SK-N-SH (cell line): Measurements from ENCODE around the gene NRTN. TPM values are rescaled to one million over a fixed set of nuclear protein-coding genes. Genes with fewer than 3 reads are reported as not detected.

Experiments
- CTCF ChIA-PET: fragments of 300-600, 350-600 bp; formaldehyde crosslinking; extraction: SDS; loops from one replicate; lab custom pipeline; 2021; lab: Yijun Ruan, JAX
- POLR2A ChIA-PET: fragments of 350-600 bp; sonication (Branson Sonifier 250); formaldehyde crosslinking; extraction: SDS; loops from one replicate; lab custom pipeline; 2020; ENCODE audit warnings: antibody characterized with exemption, inconsistent platforms; lab: Yijun Ruan, JAX
- DNase-seq: peaks from one replicate; pipeline ENCODE4 v3.0.0; 2012
- H2AFZ ChIP-seq: fragments of 200-600 bp; sonication (generic); 2 replicates; pipeline ENCODE4 v1.8.1; 2016; ENCODE audit warnings: antibody characterized with exemption, mild to moderate bottlenecking, low read depth
- H3F3A ChIP-seq: fragments of 200-600 bp; sonication (generic); replicated peaks from 2 replicates; pipeline ENCODE3; 2016; ENCODE audit warnings: antibody characterized with exemption, mild to moderate bottlenecking; ENCODE audit not compliant: insufficient read depth
- H3K27ac ChIP-seq, 2 experiments: fragments of 200-500 bp in 1 of 2; fragments of 200-600 bp in 1 of 2; sonication (Bioruptor generic) in 1 of 2; sonication (generic), shearing (Covaris generic) in 1 of 2; 2 replicates each; pipeline versions ENCODE4 v1.5.1 to v1.6.1; 2014 to 2016; ENCODE audit warnings: low read depth in 2 of 2, inconsistent platforms in 1 of 2, low read length in 1 of 2, mild to moderate bottlenecking in 1 of 2, mixed read lengths in 1 of 2
- H3K27me3 ChIP-seq: fragments of 200-600 bp; sonication (generic), shearing (Covaris generic); 2 replicates; pipeline ENCODE4 v1.6.1; 2016; ENCODE audit warnings: mixed run types; ENCODE audit not compliant: insufficient read depth
- H3K36me3 ChIP-seq, 2 experiments: fragments of 200-500 bp in 1 of 2; fragments of 200-600 bp in 1 of 2; sonication (Bioruptor generic) in 1 of 2; sonication (generic) in 1 of 2; replicated peaks in 1 of 2; 2 replicates each; pipeline versions ENCODE3 to v1.5.1; 2014 to 2016; ENCODE audit warnings: low read length in 1 of 2, mild to moderate bottlenecking in 1 of 2; ENCODE audit not compliant: insufficient read depth in 2 of 2, control insufficient read depth in 1 of 2
- H3K4me1 ChIP-seq, 2 experiments: fragments of 200-500 bp in 1 of 2; fragments of 200-600 bp in 1 of 2; sonication (Bioruptor generic) in 1 of 2; sonication (generic), shearing (Covaris generic) in 1 of 2; 2 replicates each; pipeline versions ENCODE4 v1.5.1 to v1.6.1; 2014 to 2016; ENCODE audit warnings: low read depth in 1 of 2, low read length in 1 of 2, mixed run types in 1 of 2; ENCODE audit not compliant: insufficient read depth in 2 of 2, control insufficient read depth in 1 of 2
- H3K4me2 ChIP-seq: fragments of 200-600 bp; sonication (generic), shearing (Covaris generic); 2 replicates; pipeline ENCODE4 v1.6.1; 2017; ENCODE audit warnings: mixed run types
- H3K4me3 ChIP-seq, 2 experiments: fragments of 200-500 bp in 1 of 2; fragments of 200-600 bp in 1 of 2; sonication (Bioruptor generic) in 1 of 2; sonication (generic), shearing (Covaris generic) in 1 of 2; 2 replicates each; pipeline versions ENCODE4 v1.5.1 to v1.8.1; 2014 to 2016; ENCODE audit warnings: low read depth in 2 of 2, inconsistent platforms in 1 of 2, low read length in 1 of 2, mild to moderate bottlenecking in 1 of 2, mixed read lengths in 1 of 2, moderate library complexity in 1 of 2
- H3K79me2 ChIP-seq: fragments of 200-600 bp; sonication (generic); 2 replicates; pipeline ENCODE4 v1.8.1; 2017; ENCODE audit warnings: mild to moderate bottlenecking; ENCODE audit not compliant: insufficient read depth
- H3K9ac ChIP-seq: fragments of 200-600 bp; sonication (generic); 2 replicates; pipeline ENCODE4 v1.6.1; 2017; ENCODE audit warnings: mixed run types
- H3K9me2 ChIP-seq: fragments of 200-600 bp; sonication (generic); 2 replicates; pipeline ENCODE4 v1.6.1; 2017; ENCODE audit warnings: mixed run types
- H3K9me3 ChIP-seq: fragments of 200-600 bp; sonication (generic); 2 replicates; pipeline ENCODE4 v1.6.1; 2017; ENCODE audit warnings: mixed run types, mild to moderate bottlenecking, moderate library complexity
- H4K20me1 ChIP-seq: fragments of 200-600 bp; sonication (generic); 2 replicates; pipeline ENCODE4 v1.6.1; 2017; ENCODE audit warnings: mild to moderate bottlenecking, mixed run types; ENCODE audit not compliant: insufficient read depth
- CHD2 ChIP-seq: fragments of 150-350 bp; IDR thresholded peaks from 2 replicates; pipeline ENCODE4 v1.6.1; 2018; ENCODE audit warnings: low read length; ENCODE audit not compliant: partially characterized antibody
- EP300 ChIP-seq, 2 experiments: IDR thresholded peaks; 2 replicates each; pipeline versions ENCODE4 v1.4.0 to v1.6.1; 2012; ENCODE audit warnings: borderline replicate concordance in 1 of 2, low read depth in 1 of 2, low read length in 1 of 2
- GATA2 ChIP-seq: sonication (generic); formaldehyde crosslinking; IDR thresholded peaks from 2 replicates; pipeline ENCODE4 v1.5.0; 2020; ENCODE audit warnings: mild to moderate bottlenecking, missing genetic modification reagents
- JUND ChIP-seq: IDR thresholded peaks from 2 replicates; pipeline ENCODE4 v1.4.0; 2012
- POLR2AphosphoS5 ChIP-seq: IDR thresholded peaks from 2 replicates; pipeline ENCODE4 v1.6.1; 2012; ENCODE audit warnings: low read depth, low read length
- RCOR1 ChIP-seq: fragments of 150-350 bp; IDR thresholded peaks from 2 replicates; pipeline ENCODE4 v1.6.1; 2017; ENCODE audit warnings: antibody characterized with exemption, low read length
- REST ChIP-seq: IDR thresholded peaks from 2 replicates; pipeline ENCODE4 v1.6.1; 2012; ENCODE audit warnings: mild to moderate bottlenecking, low read depth, low read length, moderate library complexity
- TEAD4 ChIP-seq: IDR thresholded peaks from 2 replicates; pipeline ENCODE4 v1.4.0; 2012; ENCODE audit warnings: mild to moderate bottlenecking, borderline replicate concordance; ENCODE audit not compliant: insufficient read depth
- USF1 ChIP-seq: IDR thresholded peaks from 2 replicates; pipeline ENCODE4 v1.4.0; 2012; ENCODE audit warnings: low read depth, borderline replicate concordance
- YY1 ChIP-seq: IDR thresholded peaks from 2 replicates; pipeline ENCODE4 v1.4.0; 2012; ENCODE audit warnings: low read depth, mild to moderate bottlenecking
- WGBS: methylation state at CpG from one replicate; pipeline ENCODE4 v1.1.6; 2017; ENCODE audit warnings: low lambda C conversion rate; 5-methylcytosine and 5-hydroxymethylcytosine counted together
- polyA plus RNA-seq, 3 experiments: library from polyadenylated mRNA; depleted of rRNA; stranded (reverse); fragments of >200 nt; gene quantifications; 2 replicates each; pipeline ENCODE4 v1.2.3, GENCODE V29; 2012

NRTN gene
- polyA plus RNA-seq, 1 of the 3 experiments (the other 2 are of a cell fraction) = 0.99 TPM

GRCh38 chr19:5814123-5814851, 9.4 kb downstream of the NRTN start:
- TF ChIP-seq YY1 = no peak
- TF ChIP-seq POLR2AphosphoS5 = no peak
- TF ChIP-seq GATA2 (CRISPR knock-in tag) = no peak
- H3K4me2 ChIP-seq = no peak overlapping the region
- 51% methylated on average over 5 of the region's 9 CpGs for WGBS

DNA sequence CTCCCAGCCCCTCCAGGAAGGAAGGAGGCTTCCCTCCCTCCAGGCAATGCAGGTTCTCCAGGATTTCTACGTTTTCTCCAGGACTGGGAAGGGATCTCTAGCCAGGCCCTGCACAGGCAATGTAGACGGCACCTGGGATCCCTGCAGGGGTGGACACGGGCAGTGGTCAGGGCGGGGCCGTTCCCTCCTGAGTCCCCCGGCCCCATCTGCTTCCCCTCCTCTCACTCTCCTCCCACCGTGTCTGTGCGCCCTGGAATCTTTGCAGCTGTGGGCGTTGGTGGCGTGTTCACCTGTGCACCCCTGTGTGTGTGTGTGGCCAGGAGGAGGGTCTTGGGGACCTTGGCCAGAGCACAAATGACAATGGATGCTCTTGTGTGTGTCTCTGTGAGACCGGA, 10.0 kb downstream of the NRTN start:
- H4K20me1 ChIP-seq = no peaks in the 10 kb centered on the region
- H3K36me3 ChIP-seq = no peaks in the 10 kb centered on the region
- ChIA-PET CTCF (interaction anchor here (1.6 to 4.3 kb wide), 3 partner anchors 9 to 172 kb away, joined by 4 to 38 read pairs (median 9); partner anchors contain the start of gene NRTN), POLR2A (interaction anchor here (1.0 to 1.5 kb wide), 2 partner anchors 13 to 14 kb away, joined by 3 to 5 read pairs; no protein-coding TSS in a partner anchor)
- no peak for TF ChIP-seq USF1
- no peak overlapping the region for H3K4me3 ChIP-seq
- WGBS = 29% methylated on average over 11 of the region's 11 CpGs
- H3K27me3 ChIP-seq = peaks cover 23% of the 10 kb centered on the region; the same call in 1 of the 2 replicates
- H3F3A ChIP-seq = no peaks in the 10 kb centered on the region
- no peak for DNase-seq
- no peaks in the 10 kb centered on the region for H3K9me2 ChIP-seq
- no peak overlapping the region for H3K9ac ChIP-seq
- H3K9me3 ChIP-seq = no peaks in the 10 kb centered on the region
- no peaks in the 10 kb centered on the region for H3K79me2 ChIP-seq
- H3K4me2 ChIP-seq = no peak overlapping the region
- no peaks in the 10 kb centered on the region for H3K4me1 ChIP-seq
- H2AFZ ChIP-seq = no peak overlapping the region
- no peak overlapping the region for H3K27ac ChIP-seq

More at GRCh38 chr19:5814123-5814851, 9.4 kb downstream of the NRTN start:
- Histone ChIP-seq H3K4me1 (no peaks in the 10 kb centered on the region), H3K9me3 (no peaks in the 10 kb centered on the region), H3K27ac (no peak overlapping the region), H3K79me2 (no peaks in the 10 kb centered on the region), H3K4me3 (no peak overlapping the region), H4K20me1 (no peaks in the 10 kb centered on the region), H3K27me3 (peaks cover 23% of the 10 kb centered on the region; the same call in 1 of the 2 replicates), H3F3A (no peaks in the 10 kb centered on the region), H2AFZ (no peak overlapping the region), H3K9me2 (no peaks in the 10 kb centered on the region), H3K36me3 (no peaks in the 10 kb centered on the region), H3K9ac (no peak overlapping the region)
- CTCF ChIA-PET = interaction anchor here (1.4 to 4.3 kb wide), 4 partner anchors 10 to 208 kb away, joined by 3 to 38 read pairs (median 6); partner anchors contain the start of gene NRTN
- DNase-seq = no peak
- POLR2A ChIA-PET = interaction anchor here (1.5 kb wide), 1 partner anchor 14 kb away, joined by 5 read pairs; no protein-coding TSS in a partner anchor

DNA sequence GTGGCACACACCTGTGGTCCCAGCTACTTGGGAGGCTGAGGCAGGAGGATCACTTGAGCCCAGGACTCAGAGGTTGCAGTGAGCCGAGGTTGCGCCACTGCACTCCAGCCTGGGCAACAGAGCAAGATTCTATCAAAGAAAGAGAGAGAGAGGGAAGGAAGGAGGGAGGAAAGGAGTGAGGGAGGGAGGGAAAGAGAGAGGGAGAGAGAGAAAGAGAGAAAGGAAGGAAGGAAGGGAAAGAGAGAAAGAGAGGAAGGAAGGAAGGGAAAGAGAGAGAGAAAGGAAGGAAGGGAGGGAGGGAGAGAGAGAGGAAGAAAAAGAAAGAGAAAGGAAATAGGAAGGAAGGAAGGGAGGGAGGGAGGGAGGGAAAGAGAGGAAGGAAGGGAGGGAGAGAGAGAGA, 12.4 kb downstream of the NRTN start:
- CTCF ChIA-PET = no interaction called here
- no peaks in the 10 kb centered on the region for H3K79me2 ChIP-seq
- H3K27me3 ChIP-seq = peaks cover 23% of the 10 kb centered on the region; the same call in 1 of the 2 replicates
- WGBS = 31% methylated on average over 2 of the region's 2 CpGs
- no peaks in the 10 kb centered on the region for H3K9me3 ChIP-seq
- no peaks in the 10 kb centered on the region for H3K36me3 ChIP-seq
- no peaks in the 10 kb centered on the region; a peak in 1 of 4 replicates for H3K4me1 ChIP-seq
- DNase-seq = no peak
- TF ChIP-seq TEAD4 (no peak), CHD2 (no peak), RCOR1 (no peak), REST (no peak), JUND (no peak), EP300 (IDR thresholded peaks at IDR 0.05; ENCODE audit: borderline replicate concordance in 1 of 2, low read depth in 1 of 2, low read length in 1 of 2) (no peak), POLR2AphosphoS5 (no peak), YY1 (no peak)
- TF ChIP-seq, all 33 proteins: peak for 0
- Histone ChIP-seq H4K20me1 (no peaks in the 10 kb centered on the region), H3K4me3 (no peak overlapping the region), H3K4me2 (no peak overlapping the region), H2AFZ (no peak overlapping the region), H3F3A (no peaks in the 10 kb centered on the region), H3K9me2 (no peaks in the 10 kb centered on the region), H3K27ac (no peak overlapping the region), H3K9ac (no peak overlapping the region)
- POLR2A ChIA-PET = no interaction called here
